Right cardiac atrium (tissue), 5 donors: ENCODE results near the gene MPST. TPM values are rescaled to one million over a fixed set of nuclear protein-coding genes. Genes with fewer than 3 reads are reported as not detected.
A peak's percentile ranks its signal among the peaks of the same experiment; 100 is the strongest.
"Not testable (repeated sequence)": the region's sequence is repeated elsewhere in the genome, so short reads cannot be mapped to it uniquely, and the experiment has no call there.

ENCODE experiments used
- ATAC-seq, 2 donors: fragments of 200-7000 bp; cut with Tn5 transposase; one replicate each; pipeline versions ENCODE4 v1.8.0 to v1.9.1; 2020; ENCODE audit warnings: moderate library complexity in 2 of 2, mild to moderate bottlenecking in 1 of 2
- DNase-seq, 3 donors: peaks; one replicate each; pipeline ENCODE4 v3.0.0-alpha.2; 2020
- H3K27ac ChIP-seq: one replicate; pipeline ENCODE4 v1.5.1; 2013; ENCODE audit warnings: mild to moderate bottlenecking, low read length, control low read depth, moderate library complexity
- H3K27me3 ChIP-seq: one replicate; pipeline ENCODE4 v1.6.1; 2013; ENCODE audit not compliant: control insufficient read depth, insufficient read depth
- H3K4me1 ChIP-seq: one replicate; pipeline ENCODE4 v1.6.1; 2013; ENCODE audit warnings: low read length; ENCODE audit not compliant: control insufficient read depth, insufficient read depth
- H3K4me3 ChIP-seq: one replicate; pipeline ENCODE4 v1.5.1; 2013; ENCODE audit warnings: low read length, control low read depth
- H3K9me3 ChIP-seq: one replicate; pipeline ENCODE4 v1.6.1; 2013; ENCODE audit warnings: low read length; ENCODE audit not compliant: control insufficient read depth
- WGBS: extraction: QIAGEN DNeasy Blood & Tissue Kit; methylation state at CpG from one replicate; pipeline ENCODE4 v1.1.7; 2013; 5-methylcytosine and 5-hydroxymethylcytosine counted together
- intact Hi-C, 4 donors: fragments of 100-400 bp; cut with DNase I; formaldehyde crosslinking; loops; one replicate each; pipeline versions ENCODE4 v1.11.0 to v1.14.0; 2022 to 2023
- polyA plus RNA-seq: library from polyadenylated mRNA; stranded (reverse); fragments of 200-250 nt; gene quantifications from one replicate; pipeline ENCODE4 v1.2.3, GENCODE V29; 2013
- total RNA-seq, 4 donors: library from RNA; stranded (reverse); fragmentation: NEBNext Ultra II Directional; extraction: Animal tissue kit (Norgen Biotek cat#: 25700); gene quantifications; one replicate each; pipeline ENCODE4 v1.2.1, GENCODE V29; 2021
- donor health status: healthy with polysubstance abuse.
- donor health status: DM: no; HTN: yes; CAD: no.
- donor health status: DM: no; HTN: no; CAD: no.
- donor health status: DM: no; HTN: yes; CAD: no; lungs with severe emphysema.
- donor health status: DM: yes; HTN: yes; CAD: no.

Gene MPST
- total and polyA plus RNA-seq, 5 donors, result 49.6 to 93.0 (median 57.3) TPM

- peak in 2 of 3 donors; percentile 17 to 18 for DNase-seq
- intact Hi-C loops, result no loop called here
- Histone ChIP-seq H3K4me3 (no peak overlapping the region), H3K27ac (no peak overlapping the region), H3K27me3 (no peaks in the 10 kb centered on the region), H3K9me3 (no peaks in the 10 kb centered on the region), H3K4me1 (no peaks in the 10 kb centered on the region)
- no peak for ATAC-seq
- 80% methylated on average over 3 of the region's 3 CpGs for WGBS
Measured at GRCh38 chr22:37065180-37065579, 45.6 kb downstream of the MPST start.

GRCh38 chr22:37065961-37066360 lies 46.4 kb downstream of the MPST start:
- no peaks in the 10 kb centered on the region for H3K9me3 ChIP-seq
- WGBS, result 84% methylated on average over 9 of the region's 9 CpGs
- H3K27me3 ChIP-seq, result no peaks in the 10 kb centered on the region
- ATAC-seq (no peak), DNase-seq (peak in 2 of 3 donors; percentile 38 to 40)
- no peaks in the 10 kb centered on the region for H3K4me1 ChIP-seq
- no peak overlapping the region for H3K27ac ChIP-seq
- H3K4me3 ChIP-seq, result no peak overlapping the region
- intact Hi-C loops, result no loop called here

GRCh38 chr22:37067428-37067827 lies 47.9 kb downstream of the MPST start:
- peak in 2 of 3 donors; percentile 22 to 26 for DNase-seq
- no peaks in the 10 kb centered on the region for H3K9me3 ChIP-seq
- ATAC-seq, result no peak
- H3K27me3 ChIP-seq, result no peaks in the 10 kb centered on the region
- H3K27ac ChIP-seq, result no peak overlapping the region
- no peaks in the 10 kb centered on the region for H3K4me1 ChIP-seq
- H3K4me3 ChIP-seq, result no peak overlapping the region
- intact Hi-C loops, result no loop called here
- 71% methylated on average over 10 of the region's 10 CpGs for WGBS

GRCh38 chr22:37068859-37069258 lies 49.3 kb downstream of the MPST start:
- DNase-seq (peak in 2 of 3 donors; percentile 39 to 41), ATAC-seq (no peak)
- no peak overlapping the region for H3K4me3 ChIP-seq
- H3K27me3 ChIP-seq, result no peaks in the 10 kb centered on the region
- no peaks in the 10 kb centered on the region for H3K9me3 ChIP-seq
- H3K4me1 ChIP-seq, result no peaks in the 10 kb centered on the region
- intact Hi-C loops, result no loop called here
- WGBS, result 4% methylated on average over 36 of the region's 36 CpGs
- no peak overlapping the region for H3K27ac ChIP-seq

- ATAC-seq, result no peak
- Histone ChIP-seq H3K9me3 (no peaks in the 10 kb centered on the region), H3K27ac (no peak overlapping the region), H3K4me1 (no peaks in the 10 kb centered on the region), H3K4me3 (no peak overlapping the region), H3K27me3 (no peaks in the 10 kb centered on the region)
- WGBS, result 19% methylated on average over 11 of the region's 11 CpGs
- intact Hi-C loops, result no loop called here
- peak in 1 of 3 donors; percentile 24 for DNase-seq
Measured at GRCh38 chr22:37069319-37069718, 49.8 kb downstream of the MPST start.

GRCh38 chr22:37069719-37070118 lies 50.2 kb downstream of the MPST start:
- no peak overlapping the region for H3K27ac ChIP-seq
- H3K4me1 ChIP-seq, result no peaks in the 10 kb centered on the region
- no peak overlapping the region for H3K4me3 ChIP-seq
- intact Hi-C loops, result loop anchor here in 2 of 4 donors (10.0 kb wide), 2 partner anchors 95 to 195 kb away; no protein-coding TSS in a partner anchor
- DNase-seq, result peak in 2 of 3 donors; percentile 9 to 26
- H3K27me3 ChIP-seq, result no peaks in the 10 kb centered on the region
- no peaks in the 10 kb centered on the region for H3K9me3 ChIP-seq
- ATAC-seq, result no peak
- 72% methylated on average over 9 of the region's 9 CpGs for WGBS

- H3K4me3 ChIP-seq, result no peak overlapping the region
- H3K4me1 ChIP-seq, result no peaks in the 10 kb centered on the region
- 72% methylated on average over 8 of the region's 8 CpGs for WGBS
- intact Hi-C loops, result loop anchor here in 2 of 4 donors (10.0 kb wide), 2 partner anchors 94 to 194 kb away; no protein-coding TSS in a partner anchor
- no peaks in the 10 kb centered on the region for H3K27me3 ChIP-seq
- no peak overlapping the region for H3K27ac ChIP-seq
- peak in 1 of 3 donors; percentile 18 for DNase-seq
- ATAC-seq, result no peak
- no peaks in the 10 kb centered on the region for H3K9me3 ChIP-seq
Measured at GRCh38 chr22:37070334-37070733, 50.8 kb downstream of the MPST start.

GRCh38 chr22:37070744-37071143 lies 51.2 kb downstream of the MPST start:
- no peaks in the 10 kb centered on the region for H3K9me3 ChIP-seq
- no peak overlapping the region for H3K4me3 ChIP-seq
- H3K4me1 ChIP-seq, result no peaks in the 10 kb centered on the region
- intact Hi-C loops, result loop anchor here in 2 of 4 donors (10.0 kb wide), 2 partner anchors 94 to 194 kb away; no protein-coding TSS in a partner anchor
- ATAC-seq (no peak), DNase-seq (peak in 1 of 3 donors; percentile 30)
- no peaks in the 10 kb centered on the region for H3K27me3 ChIP-seq
- WGBS, result 44% methylated on average over 9 of the region's 9 CpGs
- no peak overlapping the region for H3K27ac ChIP-seq

GRCh38 chr22:37071850-37072592 lies 52.5 kb downstream of the MPST start:
- WGBS, result 94% methylated on average over 5 of the region's 5 CpGs

GRCh38 chr22:37072673-37073072 lies 53.1 kb downstream of the MPST start:
- DNase-seq (no peak), ATAC-seq (no peak)
- Histone ChIP-seq H3K27me3 (no peaks in the 10 kb centered on the region), H3K4me3 (no peak overlapping the region), H3K27ac (no peak overlapping the region), H3K9me3 (no peaks in the 10 kb centered on the region), H3K4me1 (no peaks in the 10 kb centered on the region)
- 96% methylated on average over 8 of the region's 8 CpGs for WGBS
- intact Hi-C loops, result loop anchor here in 2 of 4 donors (10.0 kb wide), 2 partner anchors 92 to 192 kb away; no protein-coding TSS in a partner anchor

More at GRCh38 chr22:37071850-37072592, 52.5 kb downstream of the MPST start:
- not testable (repeated sequence) for DNase-seq, H3K4me3 ChIP-seq, ATAC-seq, H3K27me3 ChIP-seq, H3K27ac ChIP-seq, H3K9me3 ChIP-seq, H3K4me1 ChIP-seq
- intact Hi-C loops, result loop anchor here in 2 of 4 donors (10.0 kb wide), 2 partner anchors 93 to 193 kb away; no protein-coding TSS in a partner anchor

- no peak for ATAC-seq
- intact Hi-C loops, result loop anchor here in 2 of 4 donors (10.0 kb wide), 2 partner anchors 90 to 190 kb away; no protein-coding TSS in a partner anchor
Measured at GRCh38 chr22:37074537-37074936, 55.0 kb downstream of the MPST start.

More at GRCh38 chr22:37074537-37074936, 55.0 kb downstream of the MPST start:
- no peak overlapping the region for H3K27ac ChIP-seq
- H3K4me3 ChIP-seq, result no peak overlapping the region
- H3K9me3 ChIP-seq, result no peaks in the 10 kb centered on the region
- H3K4me1 ChIP-seq, result no peaks in the 10 kb centered on the region
- H3K27me3 ChIP-seq, result no peaks in the 10 kb centered on the region
- WGBS, result 77% methylated on average over 16 of the region's 16 CpGs
- peak in 1 of 3 donors; percentile 5 for DNase-seq
